K562 (cell line): ENCODE measurements around the gene SLC4A9. TPM values are rescaled to one million over a fixed set of nuclear protein-coding genes. Genes with fewer than 3 reads are reported as not detected.

Experiments
- ATAC-seq: fragments of 200-7000 bp; cut with Tn5 transposase; 3 replicates; pipeline ENCODE4 v1.9.1; 2020; ENCODE audit warnings: moderate library complexity
- BruUV-seq: library from RNA; stranded (reverse); fragments of 400-500 nt; replicated peaks from 2 replicates; lab custom pipeline; 2021; lab: Mats Ljungman, UMichigan
- CTCF ChIA-PET: fragments of 300-600 bp; formaldehyde crosslinking; extraction: SDS; loops from one replicate; lab custom pipeline; 2021; ENCODE audit warnings: low intra/inter-chr PET ratio; lab: Yijun Ruan, JAX
- POLR2A ChIA-PET: fragments of 300-600, 350-650 bp; sonication (Branson Sonifier 250); formaldehyde crosslinking; extraction: SDS; loops from one replicate; lab custom pipeline; 2021; ENCODE audit warnings: antibody characterized with exemption, inconsistent platforms; lab: Yijun Ruan, JAX
- DNase-seq, 4 experiments: peaks; one replicate each; pipeline versions ENCODE4 v3.0.0 to v3.0.0-alpha.2; 2011 to 2018; ENCODE audit warnings: low spot score in 3 of 4, mixed read lengths in 3 of 4; ENCODE audit errors: extremely low read depth in 1 of 4
- FAIRE-seq: peaks from 2 replicates; lab custom pipeline; 2011; peaks lifted over from hg19 to GRCh38; lab: Jason Lieb, UNC
- H2AFZ ChIP-seq: 2 replicates; pipeline ENCODE4 v1.6.0; 2011; ENCODE audit warnings: low read depth, low read length, control low read depth, inconsistent platforms
- H3K27ac ChIP-seq: fragments of 200-600 bp; 3 replicates; pipeline ENCODE4 v1.8.0; 2011; ENCODE audit warnings: low read depth, mild to moderate bottlenecking, control low read depth, inconsistent platforms, low read length, moderate library complexity, mixed read lengths; ENCODE audit errors: extremely low read depth
- H3K27me3 ChIP-seq, 2 experiments: fragments of 300-600 bp in 1 of 2; 2 replicates in 1 of 2; 3 replicates in 1 of 2; pipeline versions ENCODE4 v1.6.0 to v1.8.0; 2011; ENCODE audit warnings: inconsistent platforms in 2 of 2, low read length in 2 of 2, mild to moderate bottlenecking in 1 of 2, mixed read lengths in 1 of 2, moderate library complexity in 1 of 2; ENCODE audit not compliant: control insufficient read depth in 2 of 2, insufficient read depth in 2 of 2
- H3K36me3 ChIP-seq: fragments of 300-600 bp; 3 replicates; pipeline ENCODE4 v1.8.0; 2011; ENCODE audit warnings: mild to moderate bottlenecking, low read length, inconsistent platforms; ENCODE audit not compliant: control insufficient read depth, insufficient read depth
- H3K4me1 ChIP-seq, 2 experiments: fragments of 200-600 bp in 1 of 2; replicated peaks in 1 of 2; 2 replicates in 1 of 2; 3 replicates in 1 of 2; pipeline versions ENCODE4 v1.5.1 to v1.8.0; 2011; ENCODE audit warnings: inconsistent platforms in 2 of 2, low read length in 2 of 2, mild to moderate bottlenecking in 1 of 2, mixed read lengths in 1 of 2, moderate library complexity in 1 of 2; ENCODE audit not compliant: control insufficient read depth in 2 of 2, insufficient read depth in 2 of 2
- H3K4me2 ChIP-seq: 2 replicates; pipeline ENCODE4 v1.6.1; 2011; ENCODE audit warnings: low read length, control low read depth, inconsistent platforms, mixed read lengths; ENCODE audit not compliant: insufficient read depth
- H3K4me3 ChIP-seq: fragments of 200-600 bp; sonication (generic), shearing (Covaris generic); 2 replicates; pipeline ENCODE4 v1.5.1; 2016; ENCODE audit warnings: control low read depth, inconsistent platforms
- H3K79me2 ChIP-seq: fragments of 200-600 bp; 3 replicates; pipeline ENCODE4 v1.8.0; 2011; ENCODE audit warnings: low read length, inconsistent platforms; ENCODE audit not compliant: control insufficient read depth, insufficient read depth
- H3K9ac ChIP-seq, 2 experiments: 2 replicates each; pipeline versions ENCODE4 v1.6.0 to v1.6.1; 2011; ENCODE audit warnings: low read depth in 2 of 2, low read length in 2 of 2, control low read depth in 1 of 2, inconsistent platforms in 1 of 2, mild to moderate bottlenecking in 1 of 2, mixed read lengths in 1 of 2; ENCODE audit not compliant: insufficient read depth in 1 of 2
- H3K9me1 ChIP-seq: one replicate; pipeline ENCODE4 v1.6.0; 2011; ENCODE audit warnings: inconsistent platforms, mild to moderate bottlenecking, low read length, moderate library complexity; ENCODE audit not compliant: control insufficient read depth, insufficient read depth
- H3K9me3 ChIP-seq: replicated peaks from 2 replicates; pipeline ENCODE4 v1.5.1; 2011; ENCODE audit warnings: low read depth, low read length, inconsistent platforms; ENCODE audit not compliant: control insufficient read depth, insufficient read depth
- H4K20me1 ChIP-seq: replicated peaks from 2 replicates; pipeline ENCODE4 v1.6.1; 2011; ENCODE audit warnings: low read length, inconsistent platforms, mixed read lengths; ENCODE audit not compliant: control insufficient read depth, insufficient read depth
- ARID4B ChIP-seq: sonication (generic); formaldehyde crosslinking; IDR thresholded peaks from 2 replicates; pipeline ENCODE4 v1.8.0; 2022; ENCODE audit warnings: mild to moderate bottlenecking, missing genetic modification reagents
- ATF1 ChIP-seq, 2 experiments: fragments of 450-650 bp in 1 of 2; IDR thresholded peaks; 2 replicates each; pipeline ENCODE4 v1.6.1; 2016; ENCODE audit warnings: missing compliant biosample characterization in 1 of 2, missing genetic modification characterization in 1 of 2
- CLOCK ChIP-seq: fragments of 250-450 bp; sonication (Bioruptor Pico); IDR thresholded peaks from 2 replicates; pipeline ENCODE4 v1.4.0; 2020; ENCODE audit warnings: mild to moderate bottlenecking, moderate library complexity, borderline replicate concordance
- GABPA ChIP-seq: fragments of 200-800 bp; sonication (Bioruptor generic); conservative IDR thresholded peaks from 2 replicates; pipeline ENCODE4 v1.6.1; 2016; ENCODE audit warnings: low read depth, missing genetic modification characterization, missing compliant biosample characterization
- MTA3 ChIP-seq: fragments of 450-650 bp; formaldehyde crosslinking; IDR thresholded peaks from 2 replicates; pipeline ENCODE4 v1.6.1; 2017; ENCODE audit warnings: mild to moderate bottlenecking, borderline replicate concordance
- PRDM10 ChIP-seq: fragments of 450-650 bp; IDR thresholded peaks from 2 replicates; pipeline ENCODE4 v1.6.1; 2018; ENCODE audit not compliant: partially characterized antibody
- ZNF174 ChIP-seq: fragments of 250-450 bp; sonication (Bioruptor Pico); IDR thresholded peaks from 2 replicates; pipeline ENCODE4 v1.4.0; 2020; ENCODE audit warnings: mild to moderate bottlenecking
- ZNF586 ChIP-seq: fragments of 450-650 bp; formaldehyde crosslinking; conservative IDR thresholded peaks from 2 replicates; pipeline ENCODE4 v1.4.0; 2020; ENCODE audit warnings: mild to moderate bottlenecking, moderate library complexity
- ZNF668 ChIP-seq: fragments of 250-450 bp; sonication (Bioruptor Pico); IDR thresholded peaks from 2 replicates; pipeline ENCODE4 v1.8.0; 2022; ENCODE audit warnings: mild to moderate bottlenecking, inconsistent platforms
- WGBS: fragments of 100-300 bp; shearing (Covaris generic); methylation state at CpG from one replicate; pipeline ENCODE4 v1.1.6; 2016; ENCODE audit warnings: low coverage, mixed read lengths; ENCODE audit not compliant: insufficient coverage; ENCODE audit errors: missing lambda C conversion rate; 5-methylcytosine and 5-hydroxymethylcytosine counted together
- in situ Hi-C: fragments of 300-500 bp; cut with MboI; formaldehyde crosslinking; loops from 4 replicates; pipeline ENCODE4 v1.15.0; 2018; ENCODE audit warnings: inconsistent platforms, mixed read lengths
- intact Hi-C: fragments of 100-400 bp; cut with micrococcal nuclease; formaldehyde crosslinking; loops from 2 replicates; pipeline ENCODE4 v1.14.2; 2022
- polyA plus RNA-seq, 8 experiments: library from polyadenylated mRNA; depleted of rRNA in 4 of 8; stranded (reverse) in 5 of 8; unstranded in 3 of 8; fragments of >200 nt; fragmentation: Nextera tagmentation in 2 of 8; fragmentation: Illumina TruSeq in 1 of 8; extraction: Ambion mirVana in 2 of 8; extraction: Trizol in 1 of 8; gene quantifications; 2 replicates each; pipeline versions ENCODE4 v1.2.1 to v1.2.3, GENCODE V29; 2011 to 2014; ENCODE audit warnings: inconsistent platforms in 1 of 8, missing spikeins in 1 of 8
- total RNA-seq, 7 experiments: library from RNA; depleted of rRNA in 6 of 7; stranded (reverse); fragments of >200 nt in 6 of 7; fragmentation: Illumina TruSeq in 2 of 7; extraction: Trizol in 2 of 7; gene quantifications; 2 replicates each; pipeline versions ENCODE4 v1.2.1 to v1.2.3, GENCODE V29; 2011 to 2021; ENCODE audit warnings: low replicate concordance in 1 of 7

SLC4A9 gene
- total and polyA plus RNA-seq, 9 of the 15 experiments (the other 6 are each of a cell fraction or from before 2014, with no cell fraction given) = 0.05 to 0.13 TPM; not detected in 7

GRCh38 chr5:140342287-140342686 is 17.7 kb upstream of the SLC4A9 start (continued):
- no peak for TF ChIP-seq ARID4B (CRISPR knock-in tag)
- TF ChIP-seq MTA3 = no peak
- no peak for TF ChIP-seq ZNF174
- TF ChIP-seq GABPA (tag) = peak; percentile 82
- TF ChIP-seq ZNF668 (CRISPR knock-in tag) = no peak
- TF ChIP-seq ZNF586 = no peak

GRCh38 chr5:140342896-140343295 is 17.1 kb upstream of the SLC4A9 start:
- POLR2A ChIA-PET = interaction anchor here (0.7 to 1.4 kb wide), 5 partner anchors 11 to 219 kb away, joined by 3 to 5 read pairs (median 4); no protein-coding TSS in a partner anchor
- no TSS peak for BruUV-seq
- Histone ChIP-seq H2AFZ (peak overlapping the region; percentile 60), H3K27me3 (no peaks in the 10 kb centered on the region), H4K20me1 (no peaks in the 10 kb centered on the region), H3K9me1 (no peaks in the 10 kb centered on the region), H3K36me3 (no peaks in the 10 kb centered on the region), H3K9ac (no peak overlapping the region), H3K9me3 (no peaks in the 10 kb centered on the region), H3K4me1 (peaks cover 13 to 16% of the 10 kb centered on the region in 2 experiments; a peak in 4 of 5 replicates), H3K4me2 (no peak overlapping the region), H3K79me2 (no peaks in the 10 kb centered on the region), H3K27ac (no peak overlapping the region), H3K4me3 (no peak overlapping the region)
- no peak for FAIRE-seq
- DNase-seq = no peak
- intact Hi-C loops = no loop called here
- 0% methylated on average over 1 of the region's 1 CpG for WGBS
- in situ Hi-C loops = no loop called here
- CTCF ChIA-PET = no interaction called here
- peak; percentile 65 for TF ChIP-seq PRDM10
- no peak for TF ChIP-seq CLOCK (CRISPR knock-in tag)
- no peak for TF ChIP-seq ATF1 (CRISPR knock-in tag; IDR thresholded peaks at IDR 0.05)
- no peak for TF ChIP-seq ATF1 (tag; IDR thresholded peaks at IDR 0.05)
- ATAC-seq = no peak
